A673 (cell line): ENCODE measurements around the gene ANKRD9. TPM values are rescaled to one million over a fixed set of nuclear protein-coding genes. Genes with fewer than 3 reads are reported as not detected.

Source experiments
- Bru-seq: library from RNA; stranded (reverse); fragments of 400-500 nt; gene quantifications from one replicate; lab custom pipeline; 2021; lab: Mats Ljungman, UMichigan
- BruChase-seq, 2 experiments: library from RNA; stranded (reverse); fragments of 400-500 nt; gene quantifications; one replicate each; lab custom pipeline; 2021; lab: Mats Ljungman, UMichigan
- BruUV-seq: library from RNA; stranded (reverse); fragments of 400-500 nt; replicated peaks from 2 replicates; lab custom pipeline; 2021; lab: Mats Ljungman, UMichigan
- CTCF ChIA-PET: fragments of 300-600 bp; sonication (Branson Sonifier 250); formaldehyde crosslinking; loops from one replicate; lab custom pipeline; 2022; ENCODE audit warnings: antibody characterized with exemption; lab: Charles Lee
- POLR2A ChIA-PET: fragments of 300-600 bp; sonication (Branson Sonifier 250); formaldehyde crosslinking; loops from one replicate; lab custom pipeline; 2022; ENCODE audit warnings: antibody characterized with exemption; ENCODE audit not compliant: low non-redundant PET; lab: Charles Lee
- DNase-seq: peaks from one replicate; pipeline ENCODE4 v3.0.0-alpha.2; 2015; ENCODE audit warnings: low spot score
- H3K27ac ChIP-seq: fragments of 200-600 bp; sonication (generic); 2 replicates; pipeline ENCODE4 v1.5.1; 2016; ENCODE audit warnings: mixed run types, low read depth, mild to moderate bottlenecking, mixed read lengths, antibody characterized with exemption, low read length; ENCODE audit not compliant: poor library complexity, severe bottlenecking
- H3K27me3 ChIP-seq: fragments of 200-600 bp; sonication (generic); replicated peaks from 2 replicates; pipeline ENCODE4 v1.6.1; 2017; ENCODE audit warnings: mixed run types, low read depth, mild to moderate bottlenecking, mixed read lengths, antibody characterized with exemption, low read length; ENCODE audit not compliant: insufficient read depth, poor library complexity
- H3K36me3 ChIP-seq: fragments of 200-600 bp; sonication (generic); 2 replicates; pipeline ENCODE4 v1.6.1; 2016; ENCODE audit warnings: mixed run types, mild to moderate bottlenecking, mixed read lengths, antibody characterized with exemption, low read length; ENCODE audit not compliant: insufficient read depth, poor library complexity, severe bottlenecking
- H3K4me1 ChIP-seq: fragments of 200-600 bp; sonication (generic); 2 replicates; pipeline ENCODE4 v1.6.1; 2017; ENCODE audit warnings: mixed run types, mild to moderate bottlenecking, mixed read lengths, antibody characterized with exemption, low read length; ENCODE audit not compliant: insufficient read depth, poor library complexity, severe bottlenecking
- H3K4me3 ChIP-seq: fragments of 200-600 bp; sonication (generic); 2 replicates; pipeline ENCODE4 v1.5.1; 2016; ENCODE audit warnings: low read depth, mixed run types, mild to moderate bottlenecking, mixed read lengths, low read length; ENCODE audit not compliant: poor library complexity, severe bottlenecking
- H3K9me3 ChIP-seq: fragments of 200-600 bp; sonication (generic); 2 replicates; pipeline ENCODE4 v1.6.1; 2016; ENCODE audit warnings: mixed run types, low read depth, mild to moderate bottlenecking, mixed read lengths, antibody characterized with exemption, low read length; ENCODE audit not compliant: poor library complexity, severe bottlenecking
- EZH2 ChIP-seq: fragments of 200-600 bp; sonication (generic); IDR thresholded peaks from 2 replicates; pipeline ENCODE4 v1.6.1; 2017; ENCODE audit warnings: borderline replicate concordance, low read depth, mild to moderate bottlenecking, mixed read lengths, antibody characterized with exemption, low read length; ENCODE audit not compliant: poor library complexity, severe bottlenecking
- intact Hi-C: fragments of 100-400 bp; cut with micrococcal nuclease; formaldehyde crosslinking; loops from one replicate; pipeline ENCODE4 v1.10.0; 2022; ENCODE audit not compliant: unreplicated experiment
- long read RNA-seq: library from polyadenylated mRNA; stranded (forward); transcript quantifications from one replicate; pipeline ENCODE4 v2.0.0, GENCODE V29; 2022
- total RNA-seq: library from RNA; stranded (reverse); gene quantifications from 2 replicates; pipeline ENCODE4 v1.2.3, GENCODE V29; 2021
- TF ChIP-seq, protein P1 (sequence below): fragments of 300-800, 200-600 bp; sonication (generic); conservative IDR thresholded peaks from 2 replicates; pipeline ENCODE4 v1.5.1; 2017; ENCODE audit warnings: low read depth, mild to moderate bottlenecking, antibody characterized with exemption, low read length, moderate library complexity, mixed read lengths

Gene ANKRD9, protein sequence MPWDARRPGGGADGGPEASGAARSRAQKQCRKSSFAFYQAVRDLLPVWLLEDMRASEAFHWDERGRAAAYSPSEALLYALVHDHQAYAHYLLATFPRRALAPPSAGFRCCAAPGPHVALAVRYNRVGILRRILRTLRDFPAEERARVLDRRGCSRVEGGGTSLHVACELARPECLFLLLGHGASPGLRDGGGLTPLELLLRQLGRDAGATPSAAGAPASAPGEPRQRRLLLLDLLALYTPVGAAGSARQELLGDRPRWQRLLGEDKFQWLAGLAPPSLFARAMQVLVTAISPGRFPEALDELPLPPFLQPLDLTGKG
- total RNA-seq = 28.0 and 35.9 TPM in 2 replicates
- percentile 53 among the genes with signal in this experiment for Bru-seq, nascent RNA
- percentile 71 among the genes with signal in this experiment for BruChase-seq, experiment 1, labeled RNA remaining after a 2-hour chase
- percentile 85 among the genes with signal in this experiment for BruChase-seq, experiment 2, labeled RNA remaining after a 6-hour chase
- long read RNA-seq, full-length matches to known transcripts = 28 of 39 reads
- long read RNA-seq, partial matches to known transcripts = 2 of 39 reads
- long read RNA-seq, other reads (novel, unspliced or antisense) = 9 of 39 reads

DNA sequence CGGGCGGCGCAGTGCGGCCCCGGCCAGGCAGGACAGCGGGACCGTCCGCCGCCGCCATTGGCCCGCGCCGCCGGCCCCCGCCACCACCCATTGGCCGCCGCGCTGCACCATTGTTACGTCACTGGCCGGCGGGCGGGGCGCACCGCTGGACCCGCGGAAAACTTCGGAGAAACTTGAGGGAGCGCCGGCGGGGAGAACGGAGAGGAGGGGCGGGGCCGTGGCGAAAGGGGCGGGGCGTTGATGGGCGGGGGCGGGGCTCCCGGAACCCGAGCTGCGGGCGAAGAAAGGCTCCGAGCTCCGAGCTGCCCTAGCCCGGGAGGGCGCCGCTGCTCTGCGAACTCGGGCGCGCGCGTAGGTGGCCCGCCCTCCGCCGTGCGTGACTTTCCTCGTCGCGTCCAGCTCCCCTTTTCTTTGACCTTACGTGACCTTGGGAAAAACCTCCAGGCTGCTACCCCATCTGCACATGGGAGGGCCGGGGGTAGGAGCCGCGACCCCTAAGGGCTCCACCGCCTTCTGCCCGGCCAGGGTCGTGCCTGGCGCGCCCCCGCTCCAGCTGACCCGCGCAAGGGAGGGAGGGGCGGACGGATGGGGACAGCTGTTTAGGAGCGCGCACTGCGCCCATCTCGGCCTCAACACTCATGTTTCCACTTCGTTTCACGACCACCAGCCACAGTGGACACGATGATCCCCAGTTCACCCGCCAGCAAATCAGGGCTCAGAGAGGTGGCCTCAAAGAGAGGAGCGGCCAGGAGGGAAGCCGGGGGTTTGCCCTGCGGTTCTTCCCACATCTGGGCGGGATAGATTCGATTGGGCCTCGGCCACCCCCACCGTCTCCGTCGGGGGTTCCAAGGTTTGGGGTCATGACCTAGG lies at the start of gene ANKRD9:
Gene ANKRD9, minus strand, starts transcription at position 31 of the 870 bp plus-strand sequence. CDS start 1,887 bp downstream, outside the sequence.
- ChIA-PET CTCF (no interaction called here), POLR2A (interaction anchor here (0.6 kb wide), 1 partner anchor 145 kb away, joined by 11 read pairs; no protein-coding TSS in a partner anchor)
- BruUV-seq = no TSS peak

DNA sequence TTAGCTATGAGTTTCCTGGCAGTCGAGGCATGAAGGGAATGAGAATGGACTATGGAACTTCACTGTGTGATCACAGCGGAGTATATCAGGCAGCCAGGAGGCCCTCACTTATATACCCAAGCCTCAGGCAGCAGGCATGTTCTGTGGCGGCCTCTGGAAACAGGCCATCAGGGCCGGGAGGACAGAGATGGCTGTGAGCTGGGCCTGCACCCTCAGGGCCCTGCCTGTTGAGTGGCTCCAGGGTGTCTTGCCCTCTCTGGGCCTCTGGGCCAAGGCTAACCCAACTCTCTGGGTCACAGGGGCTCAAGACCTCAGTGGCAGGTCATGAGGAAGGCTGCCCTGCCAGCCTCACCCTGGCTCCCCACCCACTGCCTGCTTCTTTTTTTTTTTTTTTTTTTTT lies 49.0 kb upstream of the ANKRD9 start:
- peaks cover 11% of the 10 kb centered on the region for H3K4me1 ChIP-seq
- H3K36me3 ChIP-seq = no peaks in the 10 kb centered on the region
- no peak overlapping the region for H3K4me3 ChIP-seq
- TF ChIP-seq, protein P1, sequence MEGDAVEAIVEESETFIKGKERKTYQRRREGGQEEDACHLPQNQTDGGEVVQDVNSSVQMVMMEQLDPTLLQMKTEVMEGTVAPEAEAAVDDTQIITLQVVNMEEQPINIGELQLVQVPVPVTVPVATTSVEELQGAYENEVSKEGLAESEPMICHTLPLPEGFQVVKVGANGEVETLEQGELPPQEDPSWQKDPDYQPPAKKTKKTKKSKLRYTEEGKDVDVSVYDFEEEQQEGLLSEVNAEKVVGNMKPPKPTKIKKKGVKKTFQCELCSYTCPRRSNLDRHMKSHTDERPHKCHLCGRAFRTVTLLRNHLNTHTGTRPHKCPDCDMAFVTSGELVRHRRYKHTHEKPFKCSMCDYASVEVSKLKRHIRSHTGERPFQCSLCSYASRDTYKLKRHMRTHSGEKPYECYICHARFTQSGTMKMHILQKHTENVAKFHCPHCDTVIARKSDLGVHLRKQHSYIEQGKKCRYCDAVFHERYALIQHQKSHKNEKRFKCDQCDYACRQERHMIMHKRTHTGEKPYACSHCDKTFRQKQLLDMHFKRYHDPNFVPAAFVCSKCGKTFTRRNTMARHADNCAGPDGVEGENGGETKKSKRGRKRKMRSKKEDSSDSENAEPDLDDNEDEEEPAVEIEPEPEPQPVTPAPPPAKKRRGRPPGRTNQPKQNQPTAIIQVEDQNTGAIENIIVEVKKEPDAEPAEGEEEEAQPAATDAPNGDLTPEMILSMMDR = no peak
- TF ChIP-seq EZH2 = no peak
- no peak overlapping the region for H3K27ac ChIP-seq
- H3K27me3 ChIP-seq = no peaks in the 10 kb centered on the region
- intact Hi-C loops = no loop called here
- H3K9me3 ChIP-seq = no peaks in the 10 kb centered on the region
- no TSS peak for BruUV-seq
- ChIA-PET CTCF (no interaction called here), POLR2A (interaction anchor here (0.6 to 0.7 kb wide), 2 partner anchors 9 to 458 kb away, joined by 13 to 20 read pairs; no protein-coding TSS in a partner anchor)
- no peak for DNase-seq

More for the DNA sequence above, at the start of gene ANKRD9:
- no peaks in the 10 kb centered on the region for H3K9me3 ChIP-seq
- H3K36me3 ChIP-seq = peaks cover 13% of the 10 kb centered on the region
- H3K4me1 ChIP-seq = peaks cover 15% of the 10 kb centered on the region
- H3K4me3 ChIP-seq = peak within 1 kb of the TSS; percentile 74
- peak; percentile 97 for DNase-seq
- H3K27ac ChIP-seq = peak within 1 kb of the TSS; percentile 85
- intact Hi-C loops = no loop called here
- H3K27me3 ChIP-seq = no peaks in the 10 kb centered on the region
- no peak for TF ChIP-seq EZH2
- TF ChIP-seq, protein P1 = no peak
